ENCODE data around the gene TMEM115. TPM values are rescaled to one million over a fixed set of nuclear protein-coding genes. Genes with fewer than 3 reads are reported as not detected.

TMEM115 gene
- total RNA-seq, 1 donor from 2014 or later, result 42.5 TPM

GRCh38 chr3:50385754-50386153 is 26.4 kb upstream of the TMEM115 start:
- H3K4me3 Mint-ChIP-seq (ENCODE audit: unreplicated experiment), result no peak overlapping the region
- no peak for DNase-seq

GRCh38 chr3:50383750-50384149 is 24.4 kb upstream of the TMEM115 start:
- DNase-seq, result no peak
- peaks cover 4% of the 10 kb centered on the region for H3K9me3 Mint-ChIP-seq (ENCODE audit: unreplicated experiment)
- peaks cover 9% of the 10 kb centered on the region for H3K27me3 Mint-ChIP-seq (ENCODE audit: unreplicated experiment)
- H3K4me3 Mint-ChIP-seq (ENCODE audit: unreplicated experiment), result no peak overlapping the region
- TF ChIP-seq CTCF (IDR thresholded peaks at IDR 0.05; ENCODE audit: partially characterized antibody, unreplicated experiment), result no peak
- H3K4me1 Mint-ChIP-seq (ENCODE audit: low read depth, unreplicated experiment), result peaks cover 24% of the 10 kb centered on the region
- H3K36me3 Mint-ChIP-seq (ENCODE audit: unreplicated experiment), result no peaks in the 10 kb centered on the region
- no peak overlapping the region for H3K27ac Mint-ChIP-seq (ENCODE audit: unreplicated experiment)

More at GRCh38 chr3:50385754-50386153, 26.4 kb upstream of the TMEM115 start:
- Mint-ChIP-seq H3K27me3 (ENCODE audit: unreplicated experiment) (peaks cover 6% of the 10 kb centered on the region), H3K9me3 (ENCODE audit: unreplicated experiment) (peaks cover 2% of the 10 kb centered on the region), H3K36me3 (ENCODE audit: unreplicated experiment) (no peaks in the 10 kb centered on the region), H3K4me1 (ENCODE audit: low read depth, unreplicated experiment) (peaks cover 20% of the 10 kb centered on the region), H3K27ac (ENCODE audit: unreplicated experiment) (no peak overlapping the region)
- no peak for TF ChIP-seq CTCF (IDR thresholded peaks at IDR 0.05; ENCODE audit: partially characterized antibody, unreplicated experiment)

- TF ChIP-seq CTCF (IDR thresholded peaks at IDR 0.05; ENCODE audit: partially characterized antibody, unreplicated experiment), result no peak
- H3K4me1 Mint-ChIP-seq (ENCODE audit: low read depth, unreplicated experiment), result peaks cover 22% of the 10 kb centered on the region
- H3K27me3 Mint-ChIP-seq (ENCODE audit: unreplicated experiment), result peaks cover 8% of the 10 kb centered on the region
- no peak for DNase-seq
- no peak overlapping the region for H3K27ac Mint-ChIP-seq (ENCODE audit: unreplicated experiment)
- H3K36me3 Mint-ChIP-seq (ENCODE audit: unreplicated experiment), result no peaks in the 10 kb centered on the region
- no peak overlapping the region for H3K4me3 Mint-ChIP-seq (ENCODE audit: unreplicated experiment)
- peaks cover 4% of the 10 kb centered on the region for H3K9me3 Mint-ChIP-seq (ENCODE audit: unreplicated experiment)
Measured at GRCh38 chr3:50382722-50383121, 23.4 kb upstream of the TMEM115 start.

- peaks cover 5% of the 10 kb centered on the region for H3K9me3 Mint-ChIP-seq (ENCODE audit: unreplicated experiment)
- no peak overlapping the region for H3K27ac Mint-ChIP-seq (ENCODE audit: unreplicated experiment)
- H3K4me3 Mint-ChIP-seq (ENCODE audit: unreplicated experiment), result no peak overlapping the region
- peaks cover 18% of the 10 kb centered on the region for H3K4me1 Mint-ChIP-seq (ENCODE audit: low read depth, unreplicated experiment)
- H3K27me3 Mint-ChIP-seq (ENCODE audit: unreplicated experiment), result peaks cover 7% of the 10 kb centered on the region
- H3K36me3 Mint-ChIP-seq (ENCODE audit: unreplicated experiment), result no peaks in the 10 kb centered on the region
- no peak for TF ChIP-seq CTCF (IDR thresholded peaks at IDR 0.05; ENCODE audit: partially characterized antibody, unreplicated experiment)
- no peak for DNase-seq
Measured at GRCh38 chr3:50381383-50381782, 22.1 kb upstream of the TMEM115 start.

- TF ChIP-seq CTCF (IDR thresholded peaks at IDR 0.05; ENCODE audit: partially characterized antibody, unreplicated experiment), result no peak
- peaks cover 7% of the 10 kb centered on the region for H3K27me3 Mint-ChIP-seq (ENCODE audit: unreplicated experiment)
- peaks cover 5% of the 10 kb centered on the region for H3K9me3 Mint-ChIP-seq (ENCODE audit: unreplicated experiment)
- no peak overlapping the region for H3K4me3 Mint-ChIP-seq (ENCODE audit: unreplicated experiment)
- H3K4me1 Mint-ChIP-seq (ENCODE audit: low read depth, unreplicated experiment), result peaks cover 18% of the 10 kb centered on the region
- DNase-seq, result no peak
- no peak overlapping the region for H3K27ac Mint-ChIP-seq (ENCODE audit: unreplicated experiment)
- H3K36me3 Mint-ChIP-seq (ENCODE audit: unreplicated experiment), result no peaks in the 10 kb centered on the region
Measured at GRCh38 chr3:50380405-50381085, 21.2 kb upstream of the TMEM115 start.
